Measurements from ENCODE around the gene KCNH2.

- TF ChIP-seq, protein P1, sequence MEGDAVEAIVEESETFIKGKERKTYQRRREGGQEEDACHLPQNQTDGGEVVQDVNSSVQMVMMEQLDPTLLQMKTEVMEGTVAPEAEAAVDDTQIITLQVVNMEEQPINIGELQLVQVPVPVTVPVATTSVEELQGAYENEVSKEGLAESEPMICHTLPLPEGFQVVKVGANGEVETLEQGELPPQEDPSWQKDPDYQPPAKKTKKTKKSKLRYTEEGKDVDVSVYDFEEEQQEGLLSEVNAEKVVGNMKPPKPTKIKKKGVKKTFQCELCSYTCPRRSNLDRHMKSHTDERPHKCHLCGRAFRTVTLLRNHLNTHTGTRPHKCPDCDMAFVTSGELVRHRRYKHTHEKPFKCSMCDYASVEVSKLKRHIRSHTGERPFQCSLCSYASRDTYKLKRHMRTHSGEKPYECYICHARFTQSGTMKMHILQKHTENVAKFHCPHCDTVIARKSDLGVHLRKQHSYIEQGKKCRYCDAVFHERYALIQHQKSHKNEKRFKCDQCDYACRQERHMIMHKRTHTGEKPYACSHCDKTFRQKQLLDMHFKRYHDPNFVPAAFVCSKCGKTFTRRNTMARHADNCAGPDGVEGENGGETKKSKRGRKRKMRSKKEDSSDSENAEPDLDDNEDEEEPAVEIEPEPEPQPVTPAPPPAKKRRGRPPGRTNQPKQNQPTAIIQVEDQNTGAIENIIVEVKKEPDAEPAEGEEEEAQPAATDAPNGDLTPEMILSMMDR (conservative IDR thresholded peaks at IDR 0.05; ENCODE audit: low read depth in 2 of 2): no peak
- TF ChIP-seq EZH2 (IDR thresholded peaks at IDR 0.05; ENCODE audit: low read depth, unreplicated experiment): no peak
- TF ChIP-seq, protein P2, sequence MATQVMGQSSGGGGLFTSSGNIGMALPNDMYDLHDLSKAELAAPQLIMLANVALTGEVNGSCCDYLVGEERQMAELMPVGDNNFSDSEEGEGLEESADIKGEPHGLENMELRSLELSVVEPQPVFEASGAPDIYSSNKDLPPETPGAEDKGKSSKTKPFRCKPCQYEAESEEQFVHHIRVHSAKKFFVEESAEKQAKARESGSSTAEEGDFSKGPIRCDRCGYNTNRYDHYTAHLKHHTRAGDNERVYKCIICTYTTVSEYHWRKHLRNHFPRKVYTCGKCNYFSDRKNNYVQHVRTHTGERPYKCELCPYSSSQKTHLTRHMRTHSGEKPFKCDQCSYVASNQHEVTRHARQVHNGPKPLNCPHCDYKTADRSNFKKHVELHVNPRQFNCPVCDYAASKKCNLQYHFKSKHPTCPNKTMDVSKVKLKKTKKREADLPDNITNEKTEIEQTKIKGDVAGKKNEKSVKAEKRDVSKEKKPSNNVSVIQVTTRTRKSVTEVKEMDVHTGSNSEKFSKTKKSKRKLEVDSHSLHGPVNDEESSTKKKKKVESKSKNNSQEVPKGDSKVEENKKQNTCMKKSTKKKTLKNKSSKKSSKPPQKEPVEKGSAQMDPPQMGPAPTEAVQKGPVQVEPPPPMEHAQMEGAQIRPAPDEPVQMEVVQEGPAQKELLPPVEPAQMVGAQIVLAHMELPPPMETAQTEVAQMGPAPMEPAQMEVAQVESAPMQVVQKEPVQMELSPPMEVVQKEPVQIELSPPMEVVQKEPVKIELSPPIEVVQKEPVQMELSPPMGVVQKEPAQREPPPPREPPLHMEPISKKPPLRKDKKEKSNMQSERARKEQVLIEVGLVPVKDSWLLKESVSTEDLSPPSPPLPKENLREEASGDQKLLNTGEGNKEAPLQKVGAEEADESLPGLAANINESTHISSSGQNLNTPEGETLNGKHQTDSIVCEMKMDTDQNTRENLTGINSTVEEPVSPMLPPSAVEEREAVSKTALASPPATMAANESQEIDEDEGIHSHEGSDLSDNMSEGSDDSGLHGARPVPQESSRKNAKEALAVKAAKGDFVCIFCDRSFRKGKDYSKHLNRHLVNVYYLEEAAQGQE (IDR thresholded peaks at IDR 0.05; ENCODE audit: unreplicated experiment): no peak
Observed at GRCh38 chr7:150895809-150896208, 82.3 kb downstream of the KCNH2 start.

All from GM23338 (cell line).